Mesothelial cell of epicardium (in vitro differentiated cells): ENCODE results near the gene IGSF10. TPM values are rescaled to one million over a fixed set of nuclear protein-coding genes. Genes with fewer than 3 reads are reported as not detected.
"Not testable (repeated sequence)": the region's sequence is repeated elsewhere in the genome, so short reads cannot be mapped to it uniquely, and the experiment has no call there.

Source experiments
- DNase-seq, 2 experiments: peaks; one replicate each; pipeline ENCODE4 v3.0.0; 2021; ENCODE audit warnings: low spot score in 2 of 2; ENCODE audit not compliant: unreplicated experiment in 2 of 2
- H3K27ac Mint-ChIP-seq: 2 replicates; pipeline ENCODE4 v1.8.0; 2021; ENCODE audit warnings: mixed read lengths
- H3K27me3 Mint-ChIP-seq: 2 replicates; pipeline ENCODE4 v1.8.0; 2021; ENCODE audit warnings: low read depth, mixed read lengths
- H3K36me3 Mint-ChIP-seq: 2 replicates; pipeline ENCODE4 v1.8.0; 2021; ENCODE audit warnings: mixed read lengths
- H3K4me1 Mint-ChIP-seq: 2 replicates; pipeline ENCODE4 v1.8.0; 2021; ENCODE audit warnings: mixed read lengths
- H3K4me3 Mint-ChIP-seq: 2 replicates; pipeline ENCODE4 v1.8.0; 2021; ENCODE audit warnings: mild to moderate bottlenecking, moderate library complexity, mixed read lengths
- H3K9me3 Mint-ChIP-seq: 2 replicates; pipeline ENCODE4 v1.8.0; 2021; ENCODE audit warnings: mixed read lengths
- total RNA-seq: library from RNA; stranded (reverse); gene quantifications from 3 replicates; pipeline ENCODE4 v1.2.1, GENCODE V29; 2021
- TF ChIP-seq, protein P1 (sequence below): fragments of 200-600 bp; sonication (generic); IDR thresholded peaks from one replicate; pipeline ENCODE4 v1.5.0; 2021; ENCODE audit warnings: antibody characterized with exemption; ENCODE audit not compliant: unreplicated experiment

Gene IGSF10
- total RNA-seq, 1 donor from 2014 or later = 6.0 TPM

GRCh38 chr3:151501171-151501922 is 40.5 kb upstream of the IGSF10 start:
- no peak for DNase-seq
- H3K4me3 Mint-ChIP-seq = no peak overlapping the region
- H3K36me3 Mint-ChIP-seq = no peaks in the 10 kb centered on the region
- no peaks in the 10 kb centered on the region for H3K9me3 Mint-ChIP-seq
- H3K4me1 Mint-ChIP-seq = peaks cover 9% of the 10 kb centered on the region
- no peaks in the 10 kb centered on the region for H3K27me3 Mint-ChIP-seq
- H3K27ac Mint-ChIP-seq = no peak overlapping the region
- TF ChIP-seq, protein P1, sequence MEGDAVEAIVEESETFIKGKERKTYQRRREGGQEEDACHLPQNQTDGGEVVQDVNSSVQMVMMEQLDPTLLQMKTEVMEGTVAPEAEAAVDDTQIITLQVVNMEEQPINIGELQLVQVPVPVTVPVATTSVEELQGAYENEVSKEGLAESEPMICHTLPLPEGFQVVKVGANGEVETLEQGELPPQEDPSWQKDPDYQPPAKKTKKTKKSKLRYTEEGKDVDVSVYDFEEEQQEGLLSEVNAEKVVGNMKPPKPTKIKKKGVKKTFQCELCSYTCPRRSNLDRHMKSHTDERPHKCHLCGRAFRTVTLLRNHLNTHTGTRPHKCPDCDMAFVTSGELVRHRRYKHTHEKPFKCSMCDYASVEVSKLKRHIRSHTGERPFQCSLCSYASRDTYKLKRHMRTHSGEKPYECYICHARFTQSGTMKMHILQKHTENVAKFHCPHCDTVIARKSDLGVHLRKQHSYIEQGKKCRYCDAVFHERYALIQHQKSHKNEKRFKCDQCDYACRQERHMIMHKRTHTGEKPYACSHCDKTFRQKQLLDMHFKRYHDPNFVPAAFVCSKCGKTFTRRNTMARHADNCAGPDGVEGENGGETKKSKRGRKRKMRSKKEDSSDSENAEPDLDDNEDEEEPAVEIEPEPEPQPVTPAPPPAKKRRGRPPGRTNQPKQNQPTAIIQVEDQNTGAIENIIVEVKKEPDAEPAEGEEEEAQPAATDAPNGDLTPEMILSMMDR = no peak

DNA sequence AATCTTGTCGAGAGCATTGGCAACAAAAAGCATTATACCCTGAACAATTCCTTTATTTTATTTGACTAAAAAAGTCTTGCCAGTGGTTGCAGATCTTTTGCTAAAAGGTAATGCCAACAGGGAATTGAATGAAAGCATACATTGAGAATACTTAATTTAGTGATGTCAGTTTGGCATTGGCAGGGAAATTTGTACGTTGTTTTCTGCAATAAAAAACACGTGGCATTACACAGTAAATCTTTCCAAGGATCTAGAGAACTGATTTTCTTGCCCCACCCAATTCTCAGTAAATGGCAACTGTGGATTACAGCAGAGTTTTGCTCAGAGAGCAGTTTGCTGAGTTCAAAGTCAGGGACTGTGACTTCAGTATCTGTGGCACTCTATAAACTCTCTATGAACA is 38.3 kb upstream of the IGSF10 start:
- no peak for DNase-seq
- Mint-ChIP-seq H3K4me3 (no peak overlapping the region), H3K36me3 (no peaks in the 10 kb centered on the region), H3K27me3 (no peaks in the 10 kb centered on the region), H3K4me1 (peaks cover 9% of the 10 kb centered on the region), H3K9me3 (no peaks in the 10 kb centered on the region), H3K27ac (no peak overlapping the region)
- TF ChIP-seq, protein P1 = no peak

DNA sequence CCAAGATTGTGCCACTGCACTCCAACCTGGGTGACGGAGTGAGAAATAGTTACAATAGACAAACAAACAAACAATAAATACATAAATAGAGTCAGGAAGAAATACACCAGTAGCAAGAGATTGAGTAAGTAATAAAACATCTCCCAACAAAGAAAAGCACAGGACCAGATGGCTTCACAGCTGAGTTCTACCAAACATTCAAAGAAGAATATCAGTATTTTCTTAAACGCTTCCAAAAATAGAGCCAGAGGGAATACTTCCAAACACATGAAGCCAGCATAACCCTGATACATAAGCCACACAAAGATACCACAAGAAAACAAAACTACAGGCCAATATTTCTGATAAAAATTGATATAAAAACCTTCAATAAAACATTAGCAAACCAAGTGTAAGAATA is 30.7 kb upstream of the IGSF10 start:
- Mint-ChIP-seq H3K9me3 (peaks cover 36% of the 10 kb centered on the region), H3K4me3 (no peak overlapping the region), H3K27me3 (no peaks in the 10 kb centered on the region), H3K36me3 (no peaks in the 10 kb centered on the region), H3K4me1 (no peaks in the 10 kb centered on the region), H3K27ac (no peak overlapping the region)
- no peak for DNase-seq
- TF ChIP-seq, protein P1 = no peak

DNA sequence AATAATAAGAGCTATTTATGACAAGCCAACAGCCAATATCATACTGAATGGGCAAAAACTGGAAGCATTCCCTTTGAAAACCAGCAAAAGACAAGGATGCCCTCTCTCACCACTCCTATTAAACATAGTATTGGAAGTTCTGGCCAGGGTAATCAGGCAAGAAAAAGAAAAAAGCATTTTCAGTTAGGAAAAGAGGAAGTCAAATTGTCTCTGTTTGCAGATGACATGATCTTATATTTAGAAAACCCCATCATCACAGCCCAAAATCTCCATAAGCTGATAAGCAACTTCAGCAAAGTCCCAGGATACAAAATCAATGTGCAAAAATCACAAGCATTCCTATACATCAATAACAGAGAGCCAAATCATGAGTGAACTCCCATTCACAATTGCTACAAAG is 27.0 kb upstream of the IGSF10 start:
- not testable (repeated sequence) for H3K4me3 Mint-ChIP-seq, DNase-seq, H3K4me1 Mint-ChIP-seq, H3K36me3 Mint-ChIP-seq, H3K27me3 Mint-ChIP-seq, H3K27ac Mint-ChIP-seq
- H3K9me3 Mint-ChIP-seq = peaks cover 58% of the 10 kb centered on the region

GRCh38 chr3:151483961-151484520 is 23.2 kb upstream of the IGSF10 start:
- H3K36me3 Mint-ChIP-seq = peaks cover 5% of the 10 kb centered on the region
- H3K27ac Mint-ChIP-seq = no peak overlapping the region
- H3K4me3 Mint-ChIP-seq = no peak overlapping the region
- H3K9me3 Mint-ChIP-seq = peaks cover 52% of the 10 kb centered on the region
- no peak for DNase-seq
- TF ChIP-seq, protein P1 = no peak
- peaks cover 4% of the 10 kb centered on the region for H3K4me1 Mint-ChIP-seq
- H3K27me3 Mint-ChIP-seq = no peaks in the 10 kb centered on the region

DNA sequence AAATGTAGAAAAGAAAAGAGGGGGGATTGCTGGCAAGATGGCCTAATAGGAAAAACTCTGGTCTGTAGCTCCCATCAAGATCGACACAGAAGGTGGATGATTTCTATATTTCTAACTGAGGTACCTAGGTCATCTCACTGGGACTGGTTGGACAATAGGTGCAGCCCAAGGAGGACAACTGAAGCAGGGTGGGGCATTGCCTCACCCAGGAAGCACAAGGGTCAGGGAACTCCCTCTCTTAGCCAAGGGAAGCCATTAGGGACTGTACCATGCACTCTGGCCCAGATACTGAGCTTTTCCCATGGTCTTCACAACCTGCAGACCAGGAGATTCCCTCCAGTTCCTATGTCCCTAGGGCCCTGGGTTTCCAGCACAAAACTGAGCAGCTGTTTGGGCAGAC is 22.6 kb upstream of the IGSF10 start:
- Mint-ChIP-seq H3K4me3 (no peak overlapping the region), H3K9me3 (peaks cover 48% of the 10 kb centered on the region), H3K4me1 (peaks cover 10% of the 10 kb centered on the region), H3K27me3 (no peaks in the 10 kb centered on the region), H3K27ac (no peak overlapping the region), H3K36me3 (peaks cover 5% of the 10 kb centered on the region)
- TF ChIP-seq, protein P1 = no peak
- DNase-seq = no peak
